CD1c-positive myeloid dendritic cell (primary cell): Measurements from ENCODE around the gene STRADB.
A peak's percentile ranks its signal among the peaks of the same experiment; 100 is the strongest.
"Not testable (repeated sequence)": the region's sequence is repeated elsewhere in the genome, so short reads cannot be mapped to it uniquely, and the experiment has no call there.

Experiments
- DNase-seq: peaks from one replicate; pipeline ENCODE4 v3.0.0-alpha.2; 2016; ENCODE audit errors: extremely low spot score

Gene STRADB, protein sequence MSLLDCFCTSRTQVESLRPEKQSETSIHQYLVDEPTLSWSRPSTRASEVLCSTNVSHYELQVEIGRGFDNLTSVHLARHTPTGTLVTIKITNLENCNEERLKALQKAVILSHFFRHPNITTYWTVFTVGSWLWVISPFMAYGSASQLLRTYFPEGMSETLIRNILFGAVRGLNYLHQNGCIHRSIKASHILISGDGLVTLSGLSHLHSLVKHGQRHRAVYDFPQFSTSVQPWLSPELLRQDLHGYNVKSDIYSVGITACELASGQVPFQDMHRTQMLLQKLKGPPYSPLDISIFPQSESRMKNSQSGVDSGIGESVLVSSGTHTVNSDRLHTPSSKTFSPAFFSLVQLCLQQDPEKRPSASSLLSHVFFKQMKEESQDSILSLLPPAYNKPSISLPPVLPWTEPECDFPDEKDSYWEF

DNA sequence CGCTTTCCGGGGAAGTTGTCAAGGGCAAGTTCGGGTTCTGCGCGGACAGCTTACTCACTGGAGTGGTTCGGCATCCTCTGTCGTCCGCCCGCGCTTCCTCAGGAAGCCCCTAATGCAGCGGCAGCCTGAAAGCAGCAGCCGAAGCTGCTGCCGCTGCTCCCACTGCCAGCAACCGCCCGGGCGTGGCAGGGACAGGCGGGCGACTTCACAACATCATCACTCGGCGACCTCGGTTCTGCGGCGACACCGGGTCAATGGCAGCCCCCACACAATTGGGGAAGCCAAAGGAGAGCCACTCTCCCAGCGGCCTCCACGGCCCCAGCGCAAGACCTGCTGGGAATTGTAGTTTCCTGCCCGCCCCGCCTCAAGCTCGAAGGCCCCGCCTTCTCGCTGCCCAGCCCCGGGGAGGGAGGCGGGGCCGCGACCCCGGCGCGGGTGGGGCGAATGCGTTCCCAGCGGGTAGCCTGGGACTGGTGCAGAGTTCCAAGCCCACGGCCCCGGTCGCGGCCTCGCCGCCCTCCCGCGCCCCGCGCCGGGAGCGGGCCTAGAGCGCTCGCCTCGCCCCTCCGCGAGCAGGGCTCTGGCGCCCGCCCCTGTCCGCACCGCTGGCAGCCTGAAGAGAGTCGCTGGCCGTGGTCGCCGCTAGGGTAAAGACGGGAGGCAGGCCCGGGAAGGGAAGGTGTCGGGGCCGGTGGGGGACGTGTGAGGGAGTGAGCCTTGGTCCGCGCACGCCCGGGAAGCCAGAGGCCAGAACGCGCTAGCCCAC is at the start of gene STRADB, which contains the start of gene TRAK2:
Gene STRADB, plus strand, starts transcription at position 449 of the 766 bp plus-strand sequence. CDS start 3,101 bp downstream, outside the sequence.
Gene TRAK2, minus strand, starts transcription at position 167 of the 766 bp plus-strand sequence. CDS start 30,951 bp downstream, outside the sequence.
- peak; percentile 96 for DNase-seq

DNA sequence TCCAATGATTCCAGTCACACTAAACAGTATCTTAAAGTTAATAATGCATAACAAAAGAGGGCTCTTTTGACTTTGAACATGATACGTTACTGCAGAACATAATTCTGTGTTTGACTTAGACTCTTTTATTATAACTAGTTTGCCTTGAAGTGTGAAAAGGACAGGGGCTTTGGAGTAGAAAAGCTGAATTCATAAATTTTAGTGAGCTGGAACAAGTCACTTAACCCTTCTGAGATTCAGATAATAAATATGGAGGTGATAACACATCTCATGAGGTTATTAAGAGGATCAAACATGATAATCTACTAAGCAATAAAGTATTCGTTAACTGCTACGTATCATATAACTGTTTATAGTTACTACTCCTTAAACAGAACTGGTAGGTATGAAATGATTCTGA is 49.7 kb upstream of the STRADB start:
- DNase-seq: no peak

DNA sequence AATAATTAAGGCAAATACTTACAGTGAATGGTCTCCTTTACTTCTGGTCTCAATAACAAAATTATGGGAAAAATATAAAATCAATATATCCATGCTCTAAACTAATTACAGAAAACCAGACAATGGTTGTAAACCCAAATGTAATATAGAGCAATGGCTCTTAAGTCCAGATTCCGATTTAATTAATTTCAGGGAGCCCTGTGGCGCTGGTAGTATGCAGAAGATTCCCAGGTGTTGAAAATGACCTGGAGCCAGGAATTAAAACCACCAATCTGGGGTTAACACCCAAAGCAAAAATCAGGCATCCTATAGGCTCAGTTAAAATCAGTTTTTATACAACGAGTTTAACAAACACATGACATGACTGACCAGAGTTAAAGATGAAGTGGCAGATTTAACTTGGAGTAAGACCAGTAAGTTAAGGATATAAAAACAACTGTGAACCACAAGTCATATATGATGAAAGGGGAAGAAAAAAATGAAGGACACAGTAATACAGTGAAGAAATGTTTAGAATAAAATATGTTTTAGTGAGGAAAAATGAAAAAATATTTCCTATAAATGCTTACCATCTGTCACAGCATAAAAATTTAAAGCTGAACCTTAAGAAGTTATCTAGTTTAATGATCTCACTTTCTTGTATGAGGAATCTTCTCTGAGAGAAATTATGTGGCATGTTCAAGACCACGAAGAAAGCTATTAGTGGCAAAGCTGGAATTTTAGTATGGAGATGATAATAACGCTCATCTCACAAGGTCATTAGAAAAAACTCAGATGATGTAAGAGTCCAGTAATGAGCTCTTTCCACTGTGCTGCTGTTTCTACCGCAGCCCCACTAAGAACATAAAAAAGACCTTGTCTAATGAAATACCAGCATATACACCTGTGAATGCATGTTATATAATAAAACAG is 48.6 kb upstream of the STRADB start:
- DNase-seq: no peak

DNA sequence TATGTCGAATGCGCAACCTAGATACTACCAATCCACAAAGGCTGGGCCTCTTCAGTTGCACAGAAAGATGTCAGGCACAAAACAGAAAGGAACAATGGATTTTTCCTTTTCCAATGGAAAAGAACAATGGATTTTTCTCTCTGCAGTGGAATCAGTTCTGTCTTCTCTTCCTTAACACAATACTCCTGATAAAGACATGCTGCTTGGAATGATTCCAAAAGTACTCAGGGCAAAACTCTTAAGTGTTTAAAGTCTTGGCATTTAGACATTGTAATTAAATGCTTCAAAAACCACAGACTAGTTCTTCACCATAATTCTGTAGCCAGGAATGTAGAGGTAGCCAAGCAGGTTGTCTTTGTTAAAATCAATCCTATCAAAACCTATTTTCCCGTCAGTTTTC is 47.7 kb upstream of the STRADB start:
- no peak for DNase-seq

DNA sequence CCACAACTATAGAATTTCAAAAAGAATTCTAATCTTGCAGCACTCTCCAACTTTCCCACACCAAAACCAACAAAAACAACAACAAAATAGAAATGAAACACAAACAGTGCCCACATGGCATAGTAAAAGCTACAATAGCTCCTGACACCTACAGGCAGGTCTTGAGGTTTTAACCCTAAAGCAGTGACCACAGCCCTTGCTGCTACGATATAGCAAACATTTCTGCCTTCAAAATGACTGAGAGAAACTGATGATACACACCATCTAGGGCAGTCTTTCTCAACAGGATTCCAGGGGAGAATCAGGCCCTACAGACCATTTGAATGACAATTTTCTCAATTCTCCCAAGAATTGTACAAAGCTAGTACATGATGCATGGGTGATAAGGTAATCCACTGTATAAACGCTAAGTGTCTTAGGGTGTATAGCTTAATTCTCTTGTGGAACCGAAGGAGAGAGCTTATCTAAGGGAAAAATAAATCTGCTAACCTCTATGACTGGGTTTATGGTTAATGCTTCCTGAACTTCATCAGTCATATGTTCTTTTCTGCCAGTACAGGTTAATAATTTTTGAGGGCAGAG is 46.8 kb upstream of the STRADB start:
- DNase-seq: no peak

DNA sequence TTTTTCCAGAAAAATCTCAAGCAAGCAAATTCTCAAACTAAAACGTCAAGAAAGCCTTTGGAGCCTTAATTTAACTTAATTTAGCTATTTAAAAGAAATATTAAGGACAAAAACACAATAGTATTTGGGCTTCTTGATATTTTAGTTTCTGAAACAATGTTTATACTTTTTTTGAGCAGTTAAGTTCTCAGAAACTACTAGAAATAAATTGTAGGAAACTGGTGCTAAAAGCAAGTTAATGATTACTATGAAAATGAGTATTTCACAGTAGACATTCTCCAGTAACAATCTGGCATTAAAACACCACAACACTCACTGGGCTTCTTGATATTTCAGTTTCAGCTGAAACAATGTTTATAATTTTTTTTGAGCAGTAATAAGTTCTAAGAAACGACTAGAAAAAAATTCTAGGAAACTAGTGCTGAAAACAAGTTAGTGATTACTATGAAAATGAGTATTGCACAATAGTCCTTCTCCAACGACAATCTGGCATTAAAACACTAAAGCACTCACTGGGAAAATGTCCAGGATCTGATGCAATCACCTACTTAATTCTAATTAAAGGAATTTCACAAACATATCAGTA is 45.4 kb upstream of the STRADB start:
- DNase-seq: peak; percentile 15

DNA sequence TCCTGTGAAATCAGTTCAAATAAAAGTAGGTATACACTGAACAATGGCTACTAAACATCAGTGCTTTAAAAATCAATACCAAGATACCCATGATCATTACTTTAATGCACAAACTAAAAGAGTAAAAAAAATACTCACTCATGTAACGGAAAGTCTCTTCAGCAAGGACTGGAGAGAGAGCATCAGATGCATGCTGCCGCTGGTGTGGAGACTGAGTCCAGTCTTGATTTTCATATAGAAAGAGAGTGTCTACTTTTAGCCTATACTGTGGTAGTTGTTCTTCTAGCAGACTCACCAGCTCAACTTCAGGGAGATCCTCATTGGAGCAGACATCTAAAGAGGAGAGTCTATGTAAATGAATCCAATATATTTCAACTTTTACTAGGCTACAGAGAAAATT is 44.3 kb upstream of the STRADB start:
- no peak for DNase-seq

DNA sequence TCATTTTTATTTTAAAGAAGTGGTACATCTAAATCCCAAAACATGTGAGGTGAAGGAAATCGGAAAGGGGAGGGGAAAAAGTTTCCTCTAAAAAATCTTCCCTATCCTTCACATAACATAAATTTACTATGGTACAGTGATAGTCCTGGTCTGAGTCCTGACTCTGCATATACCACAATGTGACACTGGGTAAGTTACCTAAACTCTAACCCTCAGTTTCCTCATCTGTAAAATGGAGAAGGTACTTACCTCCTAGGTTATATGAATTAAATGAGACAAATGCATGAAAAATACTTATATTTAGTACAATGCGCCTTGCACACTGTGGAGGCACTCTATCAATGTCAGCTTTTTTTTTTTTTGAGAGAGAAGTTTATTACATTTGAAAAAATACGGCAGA is 42.6 kb upstream of the STRADB start:
- no peak for DNase-seq

DNA sequence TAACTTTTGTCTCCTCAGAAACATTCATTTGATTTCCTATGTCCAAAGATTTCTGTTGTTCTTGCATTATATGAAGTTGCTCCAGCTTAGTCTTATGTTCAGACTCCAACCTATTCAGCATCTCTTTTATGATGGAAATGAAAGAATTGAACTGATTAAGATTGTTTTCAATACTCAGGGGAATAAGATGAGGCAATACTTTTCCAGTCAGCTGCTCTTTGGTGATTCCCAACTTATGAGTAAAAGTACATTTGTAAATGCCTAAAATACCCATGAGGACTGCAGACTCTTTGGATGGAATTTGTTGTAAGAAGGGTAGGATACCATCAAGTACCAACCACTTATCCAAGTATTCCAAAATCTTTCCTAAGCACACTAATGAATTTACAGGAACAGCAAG is 40.1 kb upstream of the STRADB start:
- no peak for DNase-seq

DNA sequence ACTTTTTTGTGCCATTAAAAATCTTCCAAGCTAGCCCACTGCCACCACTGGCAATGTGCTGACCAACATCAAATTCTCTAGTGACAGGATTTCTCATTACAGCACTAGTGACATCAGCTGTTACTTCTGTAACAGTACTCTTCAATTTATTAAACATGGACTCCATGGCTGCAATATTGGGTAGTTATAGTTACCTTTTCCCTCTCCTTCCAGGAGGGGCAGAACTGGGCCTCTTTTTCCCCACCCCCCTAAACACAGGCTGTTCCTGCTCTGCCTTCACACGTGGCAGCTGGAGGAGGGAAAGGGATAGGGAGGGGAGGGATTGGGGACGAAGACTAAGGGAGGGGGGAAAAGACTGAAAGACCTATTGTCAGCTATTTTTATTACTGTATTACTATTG is 38.4 kb upstream of the STRADB start:
- DNase-seq: no peak

DNA sequence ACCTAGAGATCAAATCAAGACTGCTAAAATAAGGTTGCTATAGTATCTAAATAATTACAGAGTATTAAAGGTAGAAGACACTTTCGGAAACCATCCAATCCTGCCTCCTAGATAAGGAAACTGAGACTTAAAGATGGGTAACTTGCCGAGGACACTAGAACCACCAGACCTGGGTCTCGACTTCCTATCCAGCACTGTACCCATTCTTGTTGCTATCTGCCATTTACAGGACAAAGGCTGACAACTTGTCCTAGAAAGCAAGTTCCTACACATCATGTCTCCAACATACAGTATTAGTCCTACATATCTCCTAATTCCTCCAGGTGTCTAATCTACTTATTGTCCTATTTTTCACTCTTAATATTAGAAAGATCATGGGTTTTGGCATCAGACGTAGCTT is 38.0 kb upstream of the STRADB start:
- DNase-seq: no peak

DNA sequence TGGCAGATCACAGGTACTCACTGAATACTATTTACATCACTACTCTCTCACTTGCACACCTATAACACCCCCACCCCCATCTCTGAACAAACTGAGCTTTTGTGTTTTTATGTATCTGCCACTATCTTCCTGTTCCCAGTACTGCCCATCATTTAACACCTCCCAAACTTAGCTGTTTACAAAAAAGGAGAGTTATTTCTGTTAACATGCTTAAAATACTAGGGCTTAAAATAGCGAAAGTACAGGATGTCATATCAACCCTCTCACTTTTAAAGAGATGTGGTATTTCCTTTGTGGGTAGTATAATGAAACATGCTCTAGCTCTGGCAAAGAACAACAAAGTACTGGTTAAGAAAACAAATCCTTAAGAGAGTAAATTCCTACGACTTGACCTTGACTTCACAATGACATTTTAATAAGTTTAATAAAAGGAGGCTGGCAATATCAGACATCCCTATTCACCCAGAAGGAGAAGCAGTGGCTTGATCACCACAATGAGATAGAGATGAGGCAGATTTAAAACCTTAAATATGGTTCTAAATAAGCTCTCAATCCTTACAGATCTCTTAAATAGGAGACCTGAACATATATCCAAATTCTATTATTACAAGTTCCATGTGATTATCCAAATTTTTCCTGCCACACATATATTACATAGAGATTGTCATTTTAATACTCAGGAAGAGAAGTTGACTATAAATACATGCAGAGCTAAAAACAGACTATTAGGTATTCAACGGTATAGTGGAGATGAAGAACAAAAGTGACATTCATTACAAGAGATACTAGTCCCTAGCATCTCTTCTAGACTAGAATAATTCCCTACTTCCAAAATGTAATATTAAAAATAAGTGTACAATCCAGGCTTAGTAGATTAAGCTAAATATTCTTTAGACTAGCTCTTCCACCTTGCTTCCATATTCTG is 37.2 kb upstream of the STRADB start:
- DNase-seq: no peak

DNA sequence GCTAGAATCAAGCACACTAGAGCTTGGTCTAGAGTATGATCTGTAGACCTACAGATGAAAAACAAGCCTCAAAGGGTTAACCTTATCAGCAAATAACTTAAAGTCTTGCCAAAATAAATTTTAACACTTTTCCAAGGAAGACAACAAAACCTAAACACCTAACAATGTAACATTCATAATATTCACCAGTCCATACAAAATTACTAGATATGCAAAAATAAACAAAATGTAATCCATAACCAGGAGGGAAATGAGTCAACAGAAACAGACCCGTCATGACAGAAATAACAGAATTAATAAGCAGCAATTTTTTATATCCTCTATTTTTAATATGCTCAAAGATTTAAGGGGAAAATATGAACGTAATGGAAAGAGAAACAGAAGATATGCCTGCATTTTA is 36.4 kb upstream of the STRADB start:
- no peak for DNase-seq

DNA sequence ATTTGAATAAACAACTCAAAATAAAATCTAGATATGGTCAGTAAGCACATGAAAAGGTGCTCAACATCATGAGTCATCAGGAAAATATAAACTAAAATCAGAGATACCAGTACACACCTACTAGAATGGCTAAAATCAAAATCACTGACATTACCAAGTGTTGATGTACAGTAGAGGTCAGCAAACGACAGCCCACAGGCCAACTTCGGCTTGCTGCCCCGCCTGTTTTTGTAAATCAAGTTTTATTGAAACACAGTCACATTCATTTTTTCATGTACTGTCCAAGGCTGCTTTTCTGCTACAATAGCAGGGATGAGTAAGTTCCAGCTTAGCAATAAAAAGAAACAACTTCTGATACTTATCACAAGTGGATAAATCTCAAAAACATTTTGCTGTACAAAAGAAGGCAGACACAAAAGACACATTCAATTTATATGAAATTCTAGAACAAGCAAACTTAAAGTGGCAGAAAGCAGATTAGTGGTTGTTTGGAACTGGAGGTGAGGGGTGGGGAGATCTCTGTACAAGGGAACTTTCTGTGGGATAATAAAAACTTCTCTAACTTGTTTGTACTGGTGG is 32.4 kb upstream of the STRADB start:
- no peak for DNase-seq

DNA sequence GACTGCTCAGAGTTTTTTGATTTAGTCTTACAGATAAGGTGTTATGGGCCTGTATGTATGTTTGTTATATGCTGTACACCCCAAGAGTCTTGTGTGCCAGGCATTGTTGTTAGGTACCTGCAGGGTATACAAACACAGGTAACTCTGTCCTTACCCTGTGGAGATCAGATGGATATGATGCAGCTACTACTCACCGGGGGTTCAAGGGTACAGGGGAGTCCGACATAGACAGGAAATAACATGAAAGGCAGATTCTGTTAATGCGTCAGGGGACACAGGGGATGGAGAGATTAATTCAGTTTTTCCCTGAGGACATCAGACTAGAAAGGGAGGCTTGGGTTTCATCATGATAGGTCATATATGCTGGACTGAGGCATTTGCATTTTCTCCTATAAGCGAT is 31.6 kb upstream of the STRADB start:
- no peak for DNase-seq

DNA sequence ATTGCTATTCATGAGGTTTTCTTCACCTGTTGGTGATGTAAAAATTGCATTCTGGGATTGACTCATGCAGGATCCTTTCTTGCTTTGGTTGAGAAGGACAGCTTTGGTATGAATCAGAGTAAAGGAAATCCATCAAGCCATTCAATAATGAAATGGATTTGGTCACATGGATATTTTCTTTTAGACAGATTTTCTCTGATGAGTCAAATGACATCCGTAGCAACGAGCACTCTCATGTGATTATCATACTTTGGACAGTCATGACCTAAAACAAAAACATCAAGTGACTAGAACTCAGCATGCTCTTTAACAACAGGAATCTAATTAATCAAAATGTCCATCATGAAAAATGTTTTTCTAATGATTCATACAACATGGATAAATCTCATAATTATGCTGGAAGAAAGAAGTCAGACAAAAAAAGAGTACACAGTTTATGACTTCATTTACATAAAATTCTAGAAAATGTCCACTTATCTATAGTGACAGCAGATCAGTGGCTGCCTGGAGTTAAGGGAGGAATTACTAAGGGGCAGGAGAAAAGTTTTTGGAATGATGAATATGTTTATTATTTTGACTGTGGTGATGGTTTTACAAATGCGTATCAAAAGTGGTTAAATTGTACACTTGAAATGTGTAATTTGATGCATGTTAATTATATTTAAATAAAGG is 31.0 kb upstream of the STRADB start:
- DNase-seq: no peak

DNA sequence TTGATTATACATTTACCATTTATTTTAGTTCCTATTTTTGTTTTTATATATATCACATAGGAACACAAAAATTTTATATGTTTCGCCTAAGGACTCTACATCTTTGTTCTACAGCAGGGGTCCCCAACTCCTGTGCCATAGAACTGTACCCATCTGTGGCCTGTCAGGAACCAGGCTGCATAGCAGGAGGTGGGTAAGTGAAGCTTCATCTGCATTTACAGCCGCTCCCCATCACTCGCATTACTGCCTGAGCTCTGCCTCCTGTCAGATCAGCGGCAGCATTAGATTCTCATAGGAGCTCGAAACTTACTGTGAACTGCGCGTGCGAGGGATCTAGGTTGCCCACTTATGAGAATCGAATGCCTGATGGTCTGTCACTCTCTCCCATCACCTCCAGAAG is 25.6 kb upstream of the STRADB start:
- no peak for DNase-seq

DNA sequence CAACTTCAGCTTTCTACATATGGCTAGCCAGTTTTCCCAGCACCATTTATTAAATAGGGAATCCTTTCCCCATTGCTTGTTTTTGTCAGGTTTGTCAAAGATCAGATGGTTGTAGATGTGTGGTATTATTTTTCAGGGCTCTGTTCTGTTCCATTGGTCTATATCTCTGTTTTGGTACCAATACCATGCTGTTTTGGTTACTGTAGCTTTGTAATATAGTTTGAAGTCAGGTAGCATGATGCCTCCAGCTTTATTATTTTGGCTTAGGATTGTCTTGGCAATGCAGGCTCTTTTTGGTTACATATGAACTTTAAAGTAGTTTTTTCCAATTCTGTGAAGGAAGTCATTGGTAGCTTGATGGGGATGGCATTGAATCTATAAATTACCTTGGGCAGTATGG is 23.2 kb upstream of the STRADB start:
- not testable (repeated sequence) for DNase-seq

DNA sequence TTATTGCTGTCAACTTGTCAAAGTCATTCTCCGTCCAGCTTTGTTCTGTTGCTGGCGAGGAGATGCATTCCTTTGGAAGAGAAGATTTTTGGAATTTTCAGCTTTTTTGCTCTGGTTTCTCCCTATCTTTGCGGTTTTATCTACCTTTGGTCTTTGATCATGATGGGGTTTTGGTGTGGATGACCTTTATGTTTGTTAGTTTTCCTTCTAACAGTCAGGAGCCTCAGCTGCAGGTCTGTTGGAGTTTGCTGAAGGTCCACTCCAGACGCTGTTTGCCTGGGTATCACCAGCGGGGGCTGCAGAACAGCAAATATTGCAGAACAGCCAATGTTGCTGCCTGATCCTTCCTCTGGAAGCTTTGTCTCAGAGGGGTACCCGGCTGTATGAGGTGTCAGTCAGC is 21.7 kb upstream of the STRADB start:
- not testable (repeated sequence) for DNase-seq
